CD4-positive, alpha-beta T cell treated with Interleukin-12 subunit alpha and Interleukin-12 subunit beta, for 1 hour (primary cell): ENCODE data around the gene NPS.

Source experiments
- DNase-seq: peaks from one replicate; pipeline ENCODE4 v3.0.0-alpha.2; 2020

NPS gene

GRCh38 chr10:127563718-127564553 is 14.8 kb downstream of the NPS start:
- no peak for DNase-seq

DNA sequence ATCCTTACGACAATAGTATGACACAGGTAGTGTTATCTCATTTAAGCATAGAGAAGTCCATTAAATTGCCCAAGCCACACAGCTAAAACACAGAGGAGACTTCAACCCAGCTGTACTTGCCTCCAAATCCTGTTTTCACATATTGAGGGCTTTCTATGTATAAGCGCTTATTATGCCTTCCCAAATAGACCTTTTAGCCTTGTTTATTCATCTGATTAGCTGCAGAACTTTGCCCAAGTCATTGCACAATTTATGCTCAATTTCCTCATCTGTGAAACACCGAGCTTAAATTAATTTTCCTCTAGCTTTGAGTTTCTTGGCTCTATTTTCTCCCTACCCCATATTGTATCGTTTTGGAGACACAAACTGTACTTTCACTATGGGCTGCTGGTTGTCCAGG is 15.5 kb downstream of the NPS start:
- no peak for DNase-seq

DNA sequence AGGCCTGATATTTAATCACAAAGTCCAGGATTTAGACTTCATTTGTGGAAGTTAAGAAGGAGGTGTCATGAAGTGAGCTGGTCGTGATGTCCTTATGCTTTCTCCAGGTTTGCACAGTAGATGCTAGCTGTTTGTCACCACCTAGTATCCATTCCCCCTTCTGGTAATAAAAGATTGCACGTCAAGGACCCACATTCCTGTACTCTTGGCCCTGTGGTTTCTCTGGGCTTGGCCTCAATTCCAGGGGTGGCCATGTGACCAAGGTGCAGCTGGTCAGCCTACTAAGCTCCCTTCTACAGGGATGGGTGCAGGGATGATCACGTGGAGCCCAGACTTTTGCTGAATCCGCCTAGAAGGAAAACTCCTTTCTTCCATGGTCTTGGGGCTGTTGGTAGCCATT is 16.5 kb downstream of the NPS start:
- DNase-seq: no peak

DNA sequence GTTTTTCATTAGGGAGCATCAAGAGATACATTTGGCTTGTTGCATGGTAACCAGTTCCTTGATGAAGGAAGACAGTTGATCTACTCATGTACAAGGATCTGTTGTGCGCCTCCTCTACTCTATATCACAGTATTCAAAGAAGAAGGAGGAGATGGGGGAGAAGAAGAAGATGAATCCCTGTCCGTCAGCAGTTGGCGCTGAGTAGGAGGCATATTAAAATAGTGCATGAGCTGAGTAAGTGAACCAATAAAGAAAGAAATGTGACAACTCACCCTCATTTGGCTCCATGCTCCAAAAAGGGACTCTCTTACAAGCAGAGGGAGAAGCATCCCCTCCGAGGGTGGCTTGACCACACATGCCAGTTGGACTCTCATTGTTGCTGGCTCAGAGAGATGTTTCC is 20.1 kb downstream of the NPS start:
- no peak for DNase-seq

- no peak for DNase-seq
Observed at GRCh38 chr10:127570036-127570435, 20.9 kb downstream of the NPS start.

- no peak for DNase-seq
Observed at GRCh38 chr10:127571386-127571785, 22.3 kb downstream of the NPS start.

- DNase-seq: no peak
Observed at GRCh38 chr10:127576051-127576450, 26.9 kb downstream of the NPS start.

DNA sequence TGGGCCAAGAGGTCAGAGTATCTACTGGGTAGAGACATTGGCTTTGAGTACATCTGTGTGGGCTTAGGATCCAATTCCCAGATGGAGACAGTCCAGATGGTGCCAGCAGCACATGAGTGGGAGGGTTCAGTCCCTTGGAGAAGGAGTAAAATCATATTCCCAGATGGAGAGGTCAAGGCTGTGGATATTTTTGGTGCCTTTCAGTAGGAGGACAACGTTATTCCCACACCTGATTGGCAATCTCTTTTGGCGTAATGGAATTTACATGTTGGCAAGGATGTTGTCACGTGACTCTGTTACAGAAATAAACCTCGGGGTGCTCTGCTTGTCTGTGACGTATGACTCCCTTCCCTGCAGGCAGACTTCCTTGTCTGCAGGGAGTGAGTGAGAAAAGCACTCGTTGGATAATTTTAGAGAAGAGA is 27.6 kb downstream of the NPS start:
- DNase-seq: no peak

GRCh38 chr10:127577376-127578258 is 28.5 kb downstream of the NPS start:
- no peak for DNase-seq

DNA sequence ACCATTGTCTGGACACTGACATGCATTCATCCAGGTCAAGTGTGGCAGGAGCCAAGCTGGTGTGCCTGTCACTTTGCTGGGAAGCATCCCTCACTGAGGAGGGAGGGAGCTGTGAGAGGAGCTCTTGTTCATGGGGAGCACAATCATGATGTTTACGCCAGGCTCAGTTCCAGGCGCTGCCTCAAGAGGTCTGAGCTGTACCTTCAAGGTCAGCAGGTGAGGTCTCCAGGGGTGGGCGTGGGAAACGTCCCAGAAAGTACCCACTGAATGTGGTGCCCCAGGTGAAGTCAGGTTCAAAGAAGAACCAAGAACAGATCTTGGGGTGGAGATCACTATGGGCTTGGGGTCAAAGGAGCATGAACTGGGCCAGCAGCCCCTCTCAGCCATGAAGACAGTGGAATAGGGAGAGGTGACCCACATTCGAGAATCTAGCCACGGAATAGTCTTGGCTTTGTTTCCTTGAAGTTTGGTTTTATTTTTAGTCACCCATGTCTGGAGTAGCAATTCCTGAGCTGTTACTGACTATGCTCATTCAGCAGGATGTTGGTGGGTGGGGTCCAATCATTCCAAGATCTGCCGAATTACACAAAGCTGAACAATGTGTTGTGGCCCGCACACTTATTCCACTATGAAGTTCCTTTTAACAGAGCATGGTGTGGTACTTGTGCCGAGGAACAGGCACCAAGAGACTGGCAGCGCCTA is 29.3 kb downstream of the NPS start:
- no peak for DNase-seq

- no peak for DNase-seq
Observed at GRCh38 chr10:127578961-127579305, 29.8 kb downstream of the NPS start.

DNA sequence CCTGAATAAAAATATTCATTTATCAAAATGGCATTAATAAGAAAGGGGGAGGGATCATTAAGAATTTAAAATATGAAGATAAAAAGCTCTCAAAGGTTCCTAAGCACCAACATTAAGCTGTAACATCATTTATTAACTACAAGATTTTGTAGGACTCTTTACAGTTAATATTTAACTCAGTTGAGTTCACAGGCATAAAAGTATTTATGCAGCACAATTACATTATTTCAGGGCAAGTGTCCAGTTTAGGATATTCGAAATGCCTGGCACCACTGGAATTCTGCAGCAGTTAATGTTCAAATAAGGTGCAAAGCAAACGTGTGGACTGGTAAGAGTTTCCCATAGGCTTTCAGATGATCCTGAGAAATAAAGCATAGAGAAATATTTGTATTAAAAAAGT is 30.5 kb downstream of the NPS start:
- no peak for DNase-seq

DNA sequence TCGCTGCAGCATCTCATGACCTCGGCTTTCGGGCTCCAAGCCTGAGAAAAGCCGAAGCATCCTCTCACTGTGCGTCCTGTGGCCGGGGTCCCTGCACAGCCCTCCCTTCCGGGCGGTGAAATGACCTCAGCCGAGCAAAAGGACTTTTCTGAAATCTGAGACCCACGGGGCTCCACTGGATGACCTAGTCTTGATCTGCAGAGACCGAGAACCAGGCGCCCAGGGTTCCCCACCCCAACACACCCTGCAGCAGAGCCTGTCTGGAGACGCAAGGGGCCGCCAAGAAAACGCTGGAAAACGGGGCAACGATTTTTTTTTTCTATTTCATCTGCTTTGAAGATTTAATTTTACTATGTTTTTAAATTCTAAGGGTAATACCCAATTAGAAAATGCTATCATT is 31.7 kb downstream of the NPS start:
- DNase-seq: no peak

DNA sequence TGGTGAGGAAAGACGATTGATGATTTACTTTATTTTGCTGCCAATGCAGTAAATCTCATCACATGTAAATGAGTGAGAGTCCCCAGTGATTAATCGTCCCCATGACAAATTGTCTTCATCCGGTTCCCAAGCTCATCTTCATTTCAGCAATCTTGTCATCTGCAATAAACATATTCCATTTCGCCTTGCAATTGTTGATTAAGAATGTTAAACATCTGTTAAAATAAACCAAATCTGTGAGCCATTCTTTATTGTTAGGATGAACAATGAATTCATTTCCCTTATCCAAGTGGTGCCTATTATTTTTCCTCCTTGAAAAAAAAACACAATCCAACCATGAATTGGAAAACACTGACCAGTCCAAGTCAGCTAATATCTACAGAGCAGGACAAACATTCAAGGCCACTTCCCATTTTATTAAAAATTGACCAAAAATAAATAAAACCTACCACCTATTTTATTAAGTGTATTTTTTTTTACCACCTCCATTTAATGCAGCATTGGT is 36.5 kb downstream of the NPS start:
- no peak for DNase-seq

GRCh38 chr10:127587668-127588365 is 38.7 kb downstream of the NPS start:
- no peak for DNase-seq

DNA sequence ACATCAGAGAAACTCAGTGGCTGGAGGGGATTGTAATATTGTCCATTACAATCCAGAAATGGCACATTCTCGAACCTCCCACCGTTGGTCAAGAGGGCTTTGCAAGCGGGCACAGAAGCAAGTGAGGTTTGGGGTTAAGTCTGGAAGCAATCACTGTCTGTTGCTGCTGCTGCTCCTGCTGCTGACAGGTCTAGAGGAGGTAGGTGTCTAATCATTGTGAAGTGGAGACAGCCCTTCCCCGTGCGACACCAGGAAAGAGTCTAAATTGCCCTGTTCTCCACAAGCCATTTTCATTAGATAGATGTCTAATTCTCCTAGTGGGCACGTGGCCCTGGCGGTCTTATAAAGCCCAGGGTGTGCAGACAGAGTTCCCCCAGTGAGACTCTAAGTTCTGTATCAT is 43.5 kb downstream of the NPS start:
- DNase-seq: no peak

GRCh38 chr10:127600479-127600878 is 51.4 kb downstream of the NPS start:
- DNase-seq: no peak
